DOHH2 (cell line): ENCODE results near the gene PHF10.

Experiments
- H3F3A ChIP-seq: fragments of 200-600 bp; sonication (generic), shearing (Covaris generic); 2 replicates; pipeline ENCODE4 v1.6.0; 2016; ENCODE audit warnings: antibody characterized with exemption, mild to moderate bottlenecking; ENCODE audit not compliant: control insufficient read depth, insufficient read depth
- H3K27ac ChIP-seq: fragments of 200-600 bp; sonication (generic); 2 replicates; pipeline ENCODE4 v1.5.1; 2014; ENCODE audit warnings: low read depth, mild to moderate bottlenecking, low read length, moderate library complexity
- H3K27me3 ChIP-seq: fragments of 200-600 bp; sonication (generic); 2 replicates; pipeline ENCODE4 v1.6.1; 2014; ENCODE audit warnings: mild to moderate bottlenecking, low read length, mixed read lengths; ENCODE audit not compliant: control insufficient read depth
- H3K36me3 ChIP-seq: fragments of 200-600 bp; sonication (generic); 2 replicates; pipeline ENCODE4 v1.6.1; 2014; ENCODE audit warnings: mild to moderate bottlenecking, low read length, moderate library complexity, mixed read lengths; ENCODE audit not compliant: control insufficient read depth
- H3K4me1 ChIP-seq: fragments of 200-600 bp; sonication (generic); 2 replicates; pipeline ENCODE4 v1.6.1; 2014; ENCODE audit warnings: mild to moderate bottlenecking, low read length, mixed read lengths; ENCODE audit not compliant: control insufficient read depth
- H3K4me2 ChIP-seq: fragments of 200-600 bp; sonication (generic); 2 replicates; pipeline ENCODE4 v1.6.0; 2014; ENCODE audit warnings: mild to moderate bottlenecking, low read length, moderate library complexity
- H3K4me3 ChIP-seq: fragments of 200-600 bp; sonication (generic); 2 replicates; pipeline ENCODE4 v1.5.1; 2014; ENCODE audit warnings: mild to moderate bottlenecking, low read length, mixed read lengths
- H3K79me2 ChIP-seq: fragments of 200-600 bp; sonication (generic); 2 replicates; pipeline ENCODE4 v1.6.1; 2014; ENCODE audit warnings: mild to moderate bottlenecking, low read length, mixed read lengths; ENCODE audit not compliant: control insufficient read depth
- H3K9me2 ChIP-seq: fragments of 200-600 bp; sonication (generic); replicated peaks from 2 replicates; pipeline ENCODE4 v1.6.1; 2014; ENCODE audit warnings: mild to moderate bottlenecking, low read length, mixed read lengths; ENCODE audit not compliant: control insufficient read depth
- H3K9me3 ChIP-seq: fragments of 200-600 bp; sonication (generic); 2 replicates; pipeline ENCODE4 v1.6.1; 2014; ENCODE audit warnings: antibody characterized with exemption, low read length, mixed read lengths; ENCODE audit not compliant: control insufficient read depth, insufficient read depth
- H4K20me1 ChIP-seq: fragments of 200-600 bp; sonication (generic); 2 replicates; pipeline ENCODE4 v1.6.0; 2014; ENCODE audit warnings: low read depth, mild to moderate bottlenecking, antibody characterized with exemption, low read length, moderate library complexity; ENCODE audit not compliant: control insufficient read depth, insufficient read depth
- CTCF ChIP-seq: fragments of 200-600 bp; sonication (generic); IDR thresholded peaks from one replicate; pipeline ENCODE4 v1.5.1; 2014; ENCODE audit warnings: antibody characterized with exemption, mild to moderate bottlenecking, low read depth, low read length; ENCODE audit not compliant: poor library complexity, severe bottlenecking
- EZH2phosphoT487 ChIP-seq: fragments of 200-600 bp; sonication (generic); IDR thresholded peaks from 2 replicates; pipeline ENCODE4 v1.6.1; 2017; ENCODE audit warnings: borderline replicate concordance, mild to moderate bottlenecking, antibody characterized with exemption, low read length, moderate library complexity, mixed read lengths

Gene PHF10

GRCh38 chr6:169723200-169723909, 945 bp downstream of the PHF10 start:
- peaks cover 68% of the 10 kb centered on the region for H3K79me2 ChIP-seq
- peaks cover 22% of the 10 kb centered on the region for H3F3A ChIP-seq
- TF ChIP-seq EZH2phosphoT487 = no peak
- no peaks in the 10 kb centered on the region for H3K9me2 ChIP-seq
- H4K20me1 ChIP-seq = peaks cover 13% of the 10 kb centered on the region; the same call in 1 of the 2 replicates
- peaks cover 62% of the 10 kb centered on the region for H3K4me1 ChIP-seq
- peak overlapping the region; percentile 91 for H3K4me2 ChIP-seq
- H3K9me3 ChIP-seq = no peaks in the 10 kb centered on the region
- H3K27ac ChIP-seq = peak overlapping the region; percentile 75
- peaks cover 40% of the 10 kb centered on the region for H3K36me3 ChIP-seq
- H3K27me3 ChIP-seq = no peaks in the 10 kb centered on the region
- H3K4me3 ChIP-seq = peak overlapping the region; percentile 92

- H3F3A ChIP-seq = peaks cover 22% of the 10 kb centered on the region
- no peaks in the 10 kb centered on the region for H3K9me2 ChIP-seq
- no peak for TF ChIP-seq CTCF
- TF ChIP-seq EZH2phosphoT487 = no peak
- peaks cover 44% of the 10 kb centered on the region for H3K36me3 ChIP-seq
- H4K20me1 ChIP-seq = peaks cover 13% of the 10 kb centered on the region; the same call in 1 of the 2 replicates
- H3K4me2 ChIP-seq = peak overlapping the region; percentile 91
- H3K4me1 ChIP-seq = peaks cover 55% of the 10 kb centered on the region
- H3K27me3 ChIP-seq = no peaks in the 10 kb centered on the region
- peaks cover 73% of the 10 kb centered on the region for H3K79me2 ChIP-seq
- no peaks in the 10 kb centered on the region for H3K9me3 ChIP-seq
- peak overlapping the region; percentile 75 for H3K27ac ChIP-seq
- peak overlapping the region; percentile 92 for H3K4me3 ChIP-seq
Measured at GRCh38 chr6:169722362-169723199, 1.7 kb downstream of the PHF10 start.

- no peak overlapping the region for H3K27ac ChIP-seq
- no peaks in the 10 kb centered on the region for H3K27me3 ChIP-seq
- TF ChIP-seq CTCF = peak; percentile 10
- no peak for TF ChIP-seq EZH2phosphoT487
- H3K4me3 ChIP-seq = no peak overlapping the region
- H3F3A ChIP-seq = peaks cover 4% of the 10 kb centered on the region
- peaks cover 78% of the 10 kb centered on the region for H3K79me2 ChIP-seq
- no peak overlapping the region; the same call in 1 of the 2 replicates for H3K4me2 ChIP-seq
- no peaks in the 10 kb centered on the region for H3K9me2 ChIP-seq
- H4K20me1 ChIP-seq = peaks cover 13% of the 10 kb centered on the region; the same call in 1 of the 2 replicates
- peaks cover 57% of the 10 kb centered on the region for H3K36me3 ChIP-seq
- no peaks in the 10 kb centered on the region for H3K9me3 ChIP-seq
- peaks cover 35% of the 10 kb centered on the region for H3K4me1 ChIP-seq
Measured at GRCh38 chr6:169720207-169720855, 4.0 kb downstream of the PHF10 start.
